T-helper 1 cell treated with Interleukin-12 subunit alpha and Interleukin-12 subunit beta and Interleukin-4 antibody, amounts not matched to agents 30 ng/mL and 1 ng/mL, for 36 hours (primary cell): ENCODE measurements around the gene KRTAP9-6. TPM values are rescaled to one million over a fixed set of nuclear protein-coding genes. Genes with fewer than 3 reads are reported as not detected.
"Not testable (repeated sequence)": the region's sequence is repeated elsewhere in the genome, so short reads cannot be mapped to it uniquely, and the experiment has no call there.

Experiments used
- intact Hi-C: fragments of 100-400 bp; cut with micrococcal nuclease; formaldehyde crosslinking; loops from one replicate; pipeline ENCODE4 v1.15.1; 2024
- total RNA-seq: library from RNA; stranded (reverse); gene quantifications from 2 replicates; pipeline ENCODE4 v1.2.3, GENCODE V29; 2022

Gene KRTAP9-6
- not detected in 2 replicates for total RNA-seq

DNA sequence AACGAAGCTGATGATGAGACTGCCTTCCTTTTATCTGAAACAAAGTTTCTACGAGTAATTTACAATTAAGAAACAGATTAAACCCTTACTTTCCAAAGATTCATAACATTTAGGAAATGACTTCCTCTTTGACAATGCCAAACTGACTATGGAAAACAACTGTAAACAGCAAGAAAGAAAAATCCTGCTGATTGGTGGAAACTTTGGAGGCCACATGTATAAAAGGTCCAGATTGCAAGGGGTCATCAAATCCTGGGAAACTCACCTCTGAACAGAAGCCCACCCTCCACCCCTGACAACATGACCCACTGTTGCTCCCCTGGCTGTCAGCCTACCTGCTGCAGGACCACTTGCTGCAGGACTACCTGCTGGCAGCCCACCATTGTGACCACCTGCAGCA is at the start of gene KRTAP9-6:
Gene KRTAP9-6 (plus strand): TSS at position 301 of the 400 bp plus-strand sequence. CDS start 0 bp downstream, at position 301.
- intact Hi-C loops = no loop called here

DNA sequence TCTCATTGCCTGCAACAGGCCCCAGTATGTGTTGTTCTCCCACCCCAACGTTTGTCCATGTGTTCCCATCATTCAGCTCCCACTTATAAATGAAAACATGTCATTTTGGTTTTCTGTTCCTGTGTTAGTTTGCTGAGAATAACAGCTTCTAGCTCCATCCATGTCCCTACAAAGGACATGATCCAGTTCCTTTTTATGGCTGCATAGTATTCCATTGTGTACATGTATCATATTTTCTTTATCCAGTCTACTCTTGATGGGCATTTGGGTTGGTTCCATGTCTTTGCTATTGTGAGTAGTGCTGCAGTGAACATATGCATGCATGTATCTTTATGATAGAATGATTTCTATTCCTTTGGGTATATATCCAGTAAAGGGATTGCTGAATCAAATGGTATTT is 49.5 kb upstream of the KRTAP9-6 start:
- intact Hi-C loops = no loop called here

- intact Hi-C loops = no loop called here
Measured at GRCh38 chr17:41223821-41224220, 41.4 kb upstream of the KRTAP9-6 start.

DNA sequence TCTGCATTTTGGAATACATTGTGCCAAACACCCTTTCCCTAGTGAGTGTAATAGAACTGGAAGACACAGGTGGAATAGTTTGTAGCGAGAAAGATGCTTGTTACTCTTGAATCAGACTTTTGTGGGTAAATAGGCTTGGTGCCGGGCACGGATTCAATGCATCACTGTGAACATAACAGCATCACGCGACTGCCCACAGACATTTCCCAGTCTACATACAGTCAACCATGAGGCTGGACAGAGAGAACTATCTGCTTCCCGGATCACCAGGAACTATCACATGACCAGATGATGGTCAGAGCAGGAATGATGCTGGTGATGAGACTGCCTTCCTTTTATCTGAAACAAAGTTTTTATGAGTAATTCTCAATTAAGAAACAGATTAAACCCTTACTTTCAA is 39.1 kb upstream of the KRTAP9-6 start:
- intact Hi-C loops = no loop called here

GRCh38 chr17:41226598-41227095 is 38.5 kb upstream of the KRTAP9-6 start, which contains the start of gene KRTAP9-2:
Gene KRTAP9-2 (plus strand): TSS chr17:41226648. CDS start chr17:41226655, 7 bp downstream.
- intact Hi-C loops = not testable (repeated sequence)

DNA sequence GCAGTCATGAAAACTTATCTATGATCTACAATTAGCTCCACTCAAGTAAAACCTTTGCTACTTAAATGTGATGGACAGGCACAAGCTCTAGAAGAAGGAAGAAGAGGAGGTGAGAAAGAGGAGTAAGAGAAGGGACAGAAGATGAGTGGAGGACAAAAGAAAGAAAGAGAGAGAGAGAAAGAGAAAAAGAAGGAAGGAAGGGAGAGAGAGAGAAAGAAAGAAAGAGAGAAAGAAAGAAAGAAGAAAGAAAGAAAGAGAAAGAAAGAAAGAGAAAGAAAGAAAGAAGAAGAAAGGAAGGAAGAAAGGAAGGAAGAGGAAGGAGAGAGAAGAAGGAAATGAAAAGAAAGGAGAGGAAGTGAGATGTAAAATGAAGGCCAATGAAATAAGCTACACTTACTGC is 35.1 kb upstream of the KRTAP9-6 start:
- intact Hi-C loops = no loop called here

DNA sequence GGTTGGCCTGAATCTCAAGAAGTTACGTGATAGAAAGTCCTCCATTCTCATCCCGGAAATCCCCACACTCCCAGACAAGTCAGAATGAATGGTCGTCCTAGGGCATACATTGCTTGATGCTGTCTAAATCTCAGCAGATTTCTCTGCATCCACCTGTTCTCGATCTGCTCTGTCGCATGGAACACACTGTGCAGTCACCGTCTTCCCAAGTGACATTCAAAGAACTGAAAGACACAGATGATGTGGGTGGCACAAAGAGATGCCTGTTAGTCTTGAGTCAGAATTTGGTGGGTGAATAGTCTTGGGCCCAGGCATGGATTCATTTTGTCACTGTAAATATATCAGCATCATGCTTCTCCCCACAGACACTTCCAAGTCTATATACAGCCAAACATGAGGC is 33.4 kb upstream of the KRTAP9-6 start:
- intact Hi-C loops = no loop called here

GRCh38 chr17:41232399-41233105 is 32.6 kb upstream of the KRTAP9-6 start, which contains the start of gene KRTAP9-3:
Gene KRTAP9-3 (plus strand): TSS chr17:41232449. CDS start chr17:41232502, 53 bp downstream.
- intact Hi-C loops = not testable (repeated sequence)

DNA sequence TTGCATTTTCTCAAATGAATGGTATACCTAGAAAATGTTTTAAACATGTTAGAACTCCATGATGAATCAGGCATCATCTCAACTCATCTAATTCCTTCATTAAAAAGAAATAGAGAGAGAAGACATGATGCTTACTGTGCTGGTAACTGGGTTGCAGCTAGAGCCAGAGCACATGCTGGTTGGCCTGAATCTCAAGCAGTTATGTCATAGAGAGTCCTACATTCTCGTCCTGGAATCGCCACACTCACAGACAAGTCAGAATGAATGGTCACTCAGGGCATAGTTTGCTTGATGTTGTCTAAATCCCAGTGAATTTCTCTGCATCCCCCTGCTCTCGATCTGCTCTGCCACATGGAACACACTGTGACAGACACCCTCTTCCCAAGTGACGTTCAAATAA is 28.1 kb upstream of the KRTAP9-6 start:
- intact Hi-C loops = loop anchor here (1.0 kb wide), 1 partner anchor 13 kb away; no protein-coding TSS in a partner anchor

- intact Hi-C loops = loop anchor here (1.0 kb wide), 1 partner anchor 12 kb away; no protein-coding TSS in a partner anchor
Measured at GRCh38 chr17:41237949-41238437, 27.2 kb upstream of the KRTAP9-6 start, which contains the start of gene KRTAP9-8. Gene KRTAP9-8 (plus strand): TSS chr17:41237999. CDS start chr17:41238052, 53 bp downstream.

DNA sequence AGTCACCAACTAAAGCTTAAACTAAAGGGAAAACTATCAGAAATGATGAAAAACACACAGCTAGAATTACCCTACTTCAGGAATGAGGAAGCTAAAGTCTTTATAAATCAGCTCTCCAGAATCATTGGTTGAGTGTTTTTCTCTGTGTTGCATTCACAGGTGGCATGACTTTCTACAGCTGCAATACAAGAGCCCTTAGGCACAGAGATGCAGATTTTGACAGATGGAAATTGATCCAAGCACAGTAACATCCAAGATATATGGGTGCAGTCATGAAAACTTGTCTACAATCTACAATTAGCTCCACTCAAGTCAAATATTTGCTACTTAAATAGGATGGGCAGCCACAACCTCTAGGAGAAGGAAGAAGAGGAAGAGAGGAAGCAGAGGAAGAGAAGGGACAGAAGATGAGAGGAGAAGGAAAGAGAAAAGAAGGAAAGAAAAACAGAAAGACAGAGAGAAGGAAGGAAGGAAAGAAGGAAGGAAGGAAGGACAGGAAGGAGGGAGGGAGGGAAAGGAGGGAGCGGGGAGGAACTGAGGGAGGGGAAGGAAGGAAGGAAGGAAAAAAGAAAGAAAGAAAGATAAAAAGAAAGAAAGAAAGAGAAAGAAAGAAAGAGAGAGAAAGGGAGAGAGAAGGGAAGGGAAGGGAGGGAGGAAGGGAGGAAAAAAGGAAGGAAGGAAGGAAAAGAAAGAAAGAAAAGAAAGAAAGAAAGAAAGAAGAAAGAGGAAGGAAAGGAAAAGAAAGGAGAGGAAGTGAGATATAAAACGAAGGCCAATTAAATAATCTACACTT is 18.0 kb upstream of the KRTAP9-6 start:
- intact Hi-C loops = not testable (repeated sequence)

DNA sequence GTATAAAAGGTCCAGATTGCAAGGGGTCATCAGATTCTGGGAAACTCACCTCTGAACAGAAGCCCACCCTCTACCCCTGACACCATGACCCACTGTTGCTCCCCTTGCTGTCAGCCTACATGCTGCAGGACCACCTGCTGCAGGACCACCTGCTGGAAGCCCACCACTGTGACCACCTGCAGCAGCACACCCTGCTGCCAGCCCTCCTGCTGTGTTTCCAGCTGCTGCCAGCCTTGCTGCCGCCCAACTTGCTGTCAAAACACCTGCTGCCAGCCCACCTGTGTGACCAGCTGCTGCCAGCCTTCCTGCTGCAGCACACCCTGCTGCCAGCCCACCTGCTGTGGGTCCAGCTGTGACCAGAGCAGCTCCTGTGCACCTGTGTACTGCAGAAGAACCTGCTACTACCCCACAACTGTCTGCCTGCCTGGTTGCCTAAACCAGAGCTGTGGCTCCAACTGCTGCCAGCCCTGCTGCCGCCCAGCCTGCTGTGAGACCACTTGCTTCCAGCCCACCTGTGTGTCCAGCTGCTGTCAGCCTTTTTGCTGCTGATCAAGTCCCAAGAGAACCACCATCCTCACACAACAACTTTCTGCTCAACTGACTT is 15.4 kb upstream of the KRTAP9-6 start, which contains the start of gene KRTAP9-4:
Gene KRTAP9-4 (plus strand): TSS at position 51 of the 604 bp plus-strand sequence. CDS start 34 bp downstream, at position 85.
- intact Hi-C loops = loop anchor here (1.0 kb wide), 1 partner anchor 12 kb away; the partner anchor contains the start of gene KRTAP9-8

GRCh38 chr17:41251261-41251660 is 13.9 kb upstream of the KRTAP9-6 start:
- intact Hi-C loops = no loop called here

- intact Hi-C loops = no loop called here
Measured at GRCh38 chr17:41254861-41255260, 10.3 kb upstream of the KRTAP9-6 start.

- intact Hi-C loops = not testable (repeated sequence)
Measured at GRCh38 chr17:41255381-41256290, 9.5 kb upstream of the KRTAP9-6 start, which contains the start of gene KRTAP9-9. Gene KRTAP9-9 (plus strand): TSS chr17:41255384.

GRCh38 chr17:41256291-41256685 is 8.9 kb upstream of the KRTAP9-6 start:
- intact Hi-C loops = no loop called here

DNA sequence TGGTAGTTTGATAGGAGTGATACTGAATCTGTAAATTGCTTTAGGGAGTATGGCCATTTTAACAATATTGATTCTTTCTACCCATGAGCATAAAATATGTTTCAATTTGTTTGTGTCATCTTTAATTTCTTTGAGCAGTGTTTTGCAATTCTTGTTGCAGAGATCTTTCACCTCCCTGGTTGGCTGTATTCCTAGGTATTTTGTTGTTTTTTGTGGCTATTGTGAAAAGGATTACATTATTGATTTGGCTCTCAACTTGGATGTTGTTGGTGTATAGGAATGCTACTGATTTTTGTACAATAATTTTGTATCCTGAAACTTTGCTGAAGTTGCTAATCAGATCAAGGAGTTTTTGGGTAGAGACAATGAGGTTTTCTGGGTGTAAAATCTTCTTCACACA is 6.8 kb upstream of the KRTAP9-6 start:
- intact Hi-C loops = no loop called here

DNA sequence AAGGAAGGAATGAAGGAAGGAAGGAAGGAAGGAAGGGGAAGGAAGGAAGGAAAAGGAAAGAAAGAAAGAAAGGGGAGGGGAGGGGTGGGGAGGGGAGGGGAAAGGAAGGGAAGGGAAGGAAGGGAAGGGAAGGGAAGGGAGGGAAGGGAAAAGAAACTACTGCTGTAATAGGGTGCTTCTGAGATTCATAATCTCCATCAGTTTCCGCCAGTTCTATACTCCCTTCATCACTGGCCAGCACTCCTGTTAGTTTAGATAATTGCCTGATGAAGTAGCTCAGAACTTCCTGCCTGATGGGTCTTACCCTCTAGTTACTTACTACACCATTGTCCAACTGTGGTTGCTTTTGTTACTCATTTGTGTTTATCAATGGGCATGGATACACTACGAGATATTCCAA is 2.0 kb upstream of the KRTAP9-6 start:
- intact Hi-C loops = no loop called here

- intact Hi-C loops = no loop called here
Measured at GRCh38 chr17:41264599-41264998, 579 bp upstream of the KRTAP9-6 start.

DNA sequence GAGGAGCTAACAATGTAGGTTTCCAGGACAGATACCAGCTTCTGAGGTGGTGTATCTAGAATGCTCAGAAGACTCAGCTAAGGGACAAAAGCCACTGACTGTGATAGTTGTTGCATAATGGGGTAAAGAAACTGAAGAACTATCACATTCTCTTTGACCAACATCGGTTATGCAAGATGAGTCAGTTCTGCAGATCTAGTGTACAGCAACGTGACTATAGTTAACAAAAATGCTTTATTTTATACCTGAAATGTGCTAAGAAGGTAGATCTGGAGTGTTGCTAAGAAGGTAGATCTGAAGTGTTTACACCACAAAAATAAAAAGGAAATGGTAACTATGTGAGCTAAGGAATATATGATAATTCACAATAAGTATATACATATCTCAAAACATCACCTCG is 2.5 kb downstream of the KRTAP9-6 start:
- intact Hi-C loops = no loop called here
